ENCODE measurements around the gene SELENOV.
A peak's percentile ranks its signal among the peaks of the same experiment; 100 is the strongest.

The SELENOV gene

GRCh38 chr19:39531834-39532232 lies 16.9 kb downstream of the SELENOV start:
- Histone ChIP-seq H3K27me3 (ENCODE audit: insufficient read depth, low read length, poor library complexity, severe bottlenecking) (no peaks in the 10 kb centered on the region), H3K4me3 (ENCODE audit: low read length, poor library complexity, severe bottlenecking) (peak overlapping the region; percentile 88), H3F3A (ENCODE audit: low read depth) (no peaks in the 10 kb centered on the region), H3K4me1 (ENCODE audit: insufficient read depth, low read length, poor library complexity, severe bottlenecking) (peaks cover 8% of the 10 kb centered on the region), H2AFZ (ENCODE audit: low read length) (no peak overlapping the region), H3K9me3 (ENCODE audit: insufficient read depth, low read depth, low read length) (no peaks in the 10 kb centered on the region), H3K9ac (ENCODE audit: low read depth, low read length, poor library complexity, severe bottlenecking) (peak overlapping the region; percentile 86), H3K79me2 (ENCODE audit: insufficient read depth, low read length) (peaks cover 27% of the 10 kb centered on the region), H3K9me2 (replicated peaks; ENCODE audit: low read depth, low read length) (no peaks in the 10 kb centered on the region), H3K36me3 (ENCODE audit: insufficient read depth, low read length) (no peaks in the 10 kb centered on the region), H3K4me2 (ENCODE audit: low read depth, low read length, poor library complexity, severe bottlenecking) (peak overlapping the region; percentile 69), H4K20me1 (ENCODE audit: insufficient read depth, low read length, poor library complexity, severe bottlenecking) (no peaks in the 10 kb centered on the region)
- TF ChIP-seq EZH2phosphoT487 (IDR thresholded peaks at IDR 0.05; ENCODE audit: borderline replicate concordance) (no peak), CTCF (conservative IDR thresholded peaks at IDR 0.05; ENCODE audit: low read length) (no peak)

- Histone ChIP-seq H3K9ac (ENCODE audit: low read depth, low read length, poor library complexity, severe bottlenecking) (peak within 1 kb of the TSS; percentile 86), H3F3A (ENCODE audit: low read depth) (no peaks in the 10 kb centered on the region), H3K79me2 (ENCODE audit: insufficient read depth, low read length) (peaks cover 27% of the 10 kb centered on the region), H4K20me1 (ENCODE audit: insufficient read depth, low read length, poor library complexity, severe bottlenecking) (no peaks in the 10 kb centered on the region), H3K4me2 (ENCODE audit: low read depth, low read length, poor library complexity, severe bottlenecking) (peak within 1 kb of the TSS; percentile 69), H3K9me2 (replicated peaks; ENCODE audit: low read depth, low read length) (no peaks in the 10 kb centered on the region), H3K4me3 (ENCODE audit: low read length, poor library complexity, severe bottlenecking) (peak within 1 kb of the TSS; percentile 88), H3K27me3 (ENCODE audit: insufficient read depth, low read length, poor library complexity, severe bottlenecking) (no peaks in the 10 kb centered on the region), H3K9me3 (ENCODE audit: insufficient read depth, low read depth, low read length) (no peaks in the 10 kb centered on the region), H3K36me3 (ENCODE audit: insufficient read depth, low read length) (no peaks in the 10 kb centered on the region), H2AFZ (ENCODE audit: low read length) (peak within 1 kb of the TSS; percentile 94), H3K4me1 (ENCODE audit: insufficient read depth, low read length, poor library complexity, severe bottlenecking) (peaks cover 8% of the 10 kb centered on the region)
- no peak for TF ChIP-seq EZH2phosphoT487 (IDR thresholded peaks at IDR 0.05; ENCODE audit: borderline replicate concordance)
- TF ChIP-seq CTCF (conservative IDR thresholded peaks at IDR 0.05; ENCODE audit: low read length): peak; percentile 91
Measured at GRCh38 chr19:39532233-39533002, 17.5 kb downstream of the SELENOV start, which contains the start of gene EID2B. EID2B (minus strand) TSS chr19:39532852; CDS start chr19:39532802, 50 bp downstream.

- Histone ChIP-seq H3K4me1 (ENCODE audit: insufficient read depth, low read length, poor library complexity, severe bottlenecking) (peaks cover 8% of the 10 kb centered on the region), H3K27me3 (ENCODE audit: insufficient read depth, low read length, poor library complexity, severe bottlenecking) (no peaks in the 10 kb centered on the region), H3K4me2 (ENCODE audit: low read depth, low read length, poor library complexity, severe bottlenecking) (no peak overlapping the region), H3K79me2 (ENCODE audit: insufficient read depth, low read length) (peaks cover 32% of the 10 kb centered on the region), H3K36me3 (ENCODE audit: insufficient read depth, low read length) (no peaks in the 10 kb centered on the region), H3K4me3 (ENCODE audit: low read length, poor library complexity, severe bottlenecking) (no peak overlapping the region), H2AFZ (ENCODE audit: low read length) (0 out of 2 replicates have a peak overlapping the region, but pooled peaks have one; percentile 34), H3K9me2 (replicated peaks; ENCODE audit: low read depth, low read length) (no peaks in the 10 kb centered on the region), H3K9me3 (ENCODE audit: insufficient read depth, low read depth, low read length) (no peaks in the 10 kb centered on the region), H4K20me1 (ENCODE audit: insufficient read depth, low read length, poor library complexity, severe bottlenecking) (no peaks in the 10 kb centered on the region), H3K9ac (ENCODE audit: low read depth, low read length, poor library complexity, severe bottlenecking) (no peak overlapping the region), H3F3A (ENCODE audit: low read depth) (no peaks in the 10 kb centered on the region)
- TF ChIP-seq EZH2phosphoT487 (IDR thresholded peaks at IDR 0.05; ENCODE audit: borderline replicate concordance) (no peak), CTCF (conservative IDR thresholded peaks at IDR 0.05; ENCODE audit: low read length) (no peak)
Measured at GRCh38 chr19:39533003-39533512, 18.1 kb downstream of the SELENOV start.

Data from Loucy (cell line).